ENCODE data around the gene CD93.
A peak's percentile ranks its signal among the peaks of the same experiment; 100 is the strongest.

- TF ChIP-seq CTCF (IDR thresholded peaks at IDR 0.05) (peak; percentile 19 to 56 (median 46)), EP300 (IDR thresholded peaks at IDR 0.05) (no peak)
Measured at GRCh38 chr20:23106271-23106851, 20.2 kb upstream of the CD93 start.

Measured in esophagus muscularis mucosa (tissue), 3 donors.